HCT116 (cell line): ENCODE results near the gene PRRT4. TPM values are rescaled to one million over a fixed set of nuclear protein-coding genes. Genes with fewer than 3 reads are reported as not detected.

ENCODE experiments used
- ATAC-seq: fragments of 200-7000 bp; cut with Tn5 transposase; 2 replicates; pipeline ENCODE4 v1.9.1; 2020; ENCODE audit warnings: mild to moderate bottlenecking, moderate library complexity
- BruUV-seq: library from RNA; stranded (reverse); fragments of 400-500 nt; replicated peaks from 2 replicates; lab custom pipeline; 2021; lab: Mats Ljungman, UMichigan
- CTCF ChIA-PET: fragments of 300-600 bp; sonication (Branson Sonifier 250); formaldehyde crosslinking; loops from one replicate; lab custom pipeline; 2021; ENCODE audit warnings: antibody characterized with exemption; lab: Charles Lee
- POLR2A ChIA-PET: fragments of 300-600, 350-600 bp; sonication (Branson Sonifier 250); formaldehyde crosslinking; loops from one replicate; lab custom pipeline; 2021; ENCODE audit warnings: antibody characterized with exemption; lab: Charles Lee
- RAD21 ChIA-PET, 2 experiments: fragments of 300-600 bp; sonication (Branson Sonifier 250); formaldehyde crosslinking; loops; one replicate each; lab custom pipeline; 2023; ENCODE audit warnings: low total read pairs in 2 of 2; ENCODE audit not compliant: uncharacterized antibody in 2 of 2, unreplicated experiment in 2 of 2, low non-redundant PET in 1 of 2; lab: Charles Lee
- DNase-seq: peaks from one replicate; pipeline ENCODE4 v3.0.0-alpha.2; 2010; ENCODE audit warnings: low read depth, low spot score
- H2AFZ ChIP-seq: fragments of 200-600 bp; shearing (Covaris generic), sonication (generic); 2 replicates; pipeline ENCODE4 v1.6.1; 2017; ENCODE audit warnings: low read depth, mixed run types, mixed read lengths, antibody characterized with exemption, low read length; ENCODE audit not compliant: poor library complexity, severe bottlenecking
- H3K27ac ChIP-seq: 2 replicates; pipeline ENCODE4 v1.5.1; 2012; ENCODE audit warnings: low read depth, low read length
- H3K27me3 ChIP-seq: fragments of 200-600 bp; sonication (generic); 2 replicates; pipeline ENCODE4 v1.6.1; 2016; ENCODE audit warnings: mixed run types, low read length, mixed read lengths; ENCODE audit not compliant: insufficient read depth
- H3K36me3 ChIP-seq, 2 experiments: fragments of 200-500 bp in 1 of 2; fragments of 200-600 bp in 1 of 2; sonication (Bioruptor generic) in 1 of 2; sonication (generic) in 1 of 2; 2 replicates each; pipeline versions ENCODE4 v1.5.1 to v1.6.1; 2014 to 2016; ENCODE audit warnings: low read length in 2 of 2, inconsistent platforms in 1 of 2, mixed read lengths in 1 of 2, mixed run types in 1 of 2; ENCODE audit not compliant: insufficient read depth in 2 of 2, control insufficient read depth in 1 of 2
- H3K4me1 ChIP-seq, 2 experiments: fragments of 200-600 bp in 1 of 2; sonication (generic) in 1 of 2; 2 replicates each; pipeline versions ENCODE4 v1.5.1 to v1.6.1; 2012 to 2017; ENCODE audit warnings: low read length in 2 of 2, inconsistent platforms in 1 of 2, mild to moderate bottlenecking in 1 of 2, mixed read lengths in 1 of 2, mixed run types in 1 of 2, moderate library complexity in 1 of 2; ENCODE audit not compliant: insufficient read depth in 2 of 2, control insufficient read depth in 1 of 2
- H3K4me2 ChIP-seq: fragments of 200-600 bp; sonication (generic); 2 replicates; pipeline ENCODE4 v1.6.1; 2017; ENCODE audit warnings: mixed run types, low read length, mixed read lengths
- H3K4me3 ChIP-seq, 2 experiments: fragments of 200-600 bp in 1 of 2; sonication (generic) in 1 of 2; replicated peaks in 1 of 2; 2 replicates each; pipeline ENCODE4 v1.5.1; 2011 to 2016; ENCODE audit warnings: low read length in 2 of 2, control low read depth in 1 of 2, low read depth in 1 of 2, mild to moderate bottlenecking in 1 of 2, mixed read lengths in 1 of 2, mixed run types in 1 of 2
- H3K79me2 ChIP-seq: fragments of 200-600 bp; sonication (generic); 2 replicates; pipeline ENCODE4 v1.6.1; 2017; ENCODE audit warnings: mild to moderate bottlenecking, mixed run types, low read length, moderate library complexity, mixed read lengths; ENCODE audit not compliant: insufficient read depth
- H3K9ac ChIP-seq: fragments of 200-600 bp; sonication (generic); 2 replicates; pipeline ENCODE4 v1.6.1; 2016; ENCODE audit warnings: low read length, mixed read lengths
- H3K9me2 ChIP-seq: fragments of 200-600 bp; sonication (generic), shearing (Covaris generic); 2 replicates; pipeline ENCODE4 v1.6.1; 2017; ENCODE audit warnings: mixed run types, mild to moderate bottlenecking, moderate library complexity; ENCODE audit not compliant: insufficient read depth
- H3K9me3 ChIP-seq, 2 experiments: fragments of 200-500 bp in 1 of 2; fragments of 200-600 bp in 1 of 2; sonication (Bioruptor generic) in 1 of 2; sonication (generic) in 1 of 2; 2 replicates each; pipeline ENCODE4 v1.6.1; 2014 to 2017; ENCODE audit warnings: low read length in 2 of 2, mixed read lengths in 2 of 2, inconsistent platforms in 1 of 2, low read depth in 1 of 2, mild to moderate bottlenecking in 1 of 2, mixed run types in 1 of 2, moderate library complexity in 1 of 2; ENCODE audit not compliant: control insufficient read depth in 1 of 2, insufficient read depth in 1 of 2
- H4K20me1 ChIP-seq: fragments of 200-600 bp; sonication (generic), shearing (Covaris generic); 2 replicates; pipeline ENCODE4 v1.6.1; 2017; ENCODE audit warnings: mixed run types, mild to moderate bottlenecking, moderate library complexity; ENCODE audit not compliant: insufficient read depth
- CBX3 ChIP-seq: IDR thresholded peaks from 2 replicates; pipeline ENCODE4 v1.6.1; 2012; ENCODE audit warnings: low read depth
- FOSL1 ChIP-seq: IDR thresholded peaks from 2 replicates; pipeline ENCODE4 v1.6.1; 2012; ENCODE audit warnings: low read depth
- REST ChIP-seq: IDR thresholded peaks from 2 replicates; pipeline ENCODE4 v1.6.1; 2012; ENCODE audit warnings: low read depth
- SIN3A ChIP-seq: IDR thresholded peaks from 2 replicates; pipeline ENCODE4 v1.6.1; 2012; ENCODE audit warnings: low read depth
- SRF ChIP-seq: IDR thresholded peaks from 2 replicates; pipeline ENCODE4 v1.6.1; 2012; ENCODE audit warnings: low read depth
- intact Hi-C: fragments of 100-400 bp; cut with micrococcal nuclease; formaldehyde crosslinking; loops from 2 replicates; pipeline ENCODE4 v1.10.0; 2022
- total RNA-seq: library from RNA; stranded (reverse); gene quantifications from one replicate; pipeline ENCODE4 v1.2.1, GENCODE V29; 2021; ENCODE audit not compliant: unreplicated experiment
- TF ChIP-seq, protein P1 (sequence below): IDR thresholded peaks from 2 replicates; pipeline ENCODE4 v1.6.1; 2011; ENCODE audit warnings: mild to moderate bottlenecking, low read length, moderate library complexity; ENCODE audit not compliant: insufficient replicate concordance; ENCODE audit errors: extremely low read depth
- TF ChIP-seq, protein P2 (sequence below): IDR thresholded peaks from 2 replicates; pipeline ENCODE4 v1.6.1; 2012
- TF ChIP-seq, protein P3 (sequence below), 3 experiments: fragments of 200-600 bp in 1 of 3; sonication (generic) in 1 of 3; IDR thresholded peaks in 2 of 3; conservative IDR thresholded peaks in 1 of 3; 2 replicates each; pipeline ENCODE4 v1.5.1; 2012 to 2017; ENCODE audit warnings: low read depth in 2 of 3, low read length in 2 of 3, antibody characterized with exemption in 1 of 3, borderline replicate concordance in 1 of 3, control low read depth in 1 of 3, mild to moderate bottlenecking in 1 of 3, mixed read lengths in 1 of 3, mixed run types in 1 of 3, moderate library complexity in 1 of 3; ENCODE audit not compliant: insufficient read depth in 1 of 3

Gene PRRT4
- total RNA-seq, 1 experiment from 2014 or later: 4.0 TPM

DNA sequence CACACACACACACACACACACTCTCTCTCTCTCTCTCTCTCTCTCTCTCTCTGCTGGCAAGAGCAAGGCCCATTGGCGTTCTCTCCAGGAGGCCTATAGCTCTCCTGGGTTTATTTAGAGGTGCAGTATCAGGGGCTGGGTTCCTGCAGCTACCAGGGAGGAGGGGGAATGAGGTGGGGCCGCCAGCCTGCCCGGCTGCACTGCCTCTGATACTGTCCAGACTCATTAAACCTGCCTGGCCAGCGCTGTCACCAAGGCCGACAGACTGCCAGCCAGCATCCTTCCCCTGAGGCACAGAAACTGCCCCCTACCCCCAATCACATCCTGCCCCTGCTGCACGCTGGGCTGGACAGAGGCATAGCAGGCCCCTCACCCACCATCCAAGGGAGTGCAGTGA is 4.3 kb downstream of the PRRT4 start (continued):
- TF ChIP-seq, protein P1, sequence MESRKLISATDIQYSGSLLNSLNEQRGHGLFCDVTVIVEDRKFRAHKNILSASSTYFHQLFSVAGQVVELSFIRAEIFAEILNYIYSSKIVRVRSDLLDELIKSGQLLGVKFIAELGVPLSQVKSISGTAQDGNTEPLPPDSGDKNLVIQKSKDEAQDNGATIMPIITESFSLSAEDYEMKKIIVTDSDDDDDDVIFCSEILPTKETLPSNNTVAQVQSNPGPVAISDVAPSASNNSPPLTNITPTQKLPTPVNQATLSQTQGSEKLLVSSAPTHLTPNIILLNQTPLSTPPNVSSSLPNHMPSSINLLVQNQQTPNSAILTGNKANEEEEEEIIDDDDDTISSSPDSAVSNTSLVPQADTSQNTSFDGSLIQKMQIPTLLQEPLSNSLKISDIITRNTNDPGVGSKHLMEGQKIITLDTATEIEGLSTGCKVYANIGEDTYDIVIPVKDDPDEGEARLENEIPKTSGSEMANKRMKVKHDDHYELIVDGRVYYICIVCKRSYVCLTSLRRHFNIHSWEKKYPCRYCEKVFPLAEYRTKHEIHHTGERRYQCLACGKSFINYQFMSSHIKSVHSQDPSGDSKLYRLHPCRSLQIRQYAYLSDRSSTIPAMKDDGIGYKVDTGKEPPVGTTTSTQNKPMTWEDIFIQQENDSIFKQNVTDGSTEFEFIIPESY: no peak
- TF ChIP-seq, protein P2, sequence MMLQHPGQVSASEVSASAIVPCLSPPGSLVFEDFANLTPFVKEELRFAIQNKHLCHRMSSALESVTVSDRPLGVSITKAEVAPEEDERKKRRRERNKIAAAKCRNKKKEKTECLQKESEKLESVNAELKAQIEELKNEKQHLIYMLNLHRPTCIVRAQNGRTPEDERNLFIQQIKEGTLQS: no peak

DNA sequence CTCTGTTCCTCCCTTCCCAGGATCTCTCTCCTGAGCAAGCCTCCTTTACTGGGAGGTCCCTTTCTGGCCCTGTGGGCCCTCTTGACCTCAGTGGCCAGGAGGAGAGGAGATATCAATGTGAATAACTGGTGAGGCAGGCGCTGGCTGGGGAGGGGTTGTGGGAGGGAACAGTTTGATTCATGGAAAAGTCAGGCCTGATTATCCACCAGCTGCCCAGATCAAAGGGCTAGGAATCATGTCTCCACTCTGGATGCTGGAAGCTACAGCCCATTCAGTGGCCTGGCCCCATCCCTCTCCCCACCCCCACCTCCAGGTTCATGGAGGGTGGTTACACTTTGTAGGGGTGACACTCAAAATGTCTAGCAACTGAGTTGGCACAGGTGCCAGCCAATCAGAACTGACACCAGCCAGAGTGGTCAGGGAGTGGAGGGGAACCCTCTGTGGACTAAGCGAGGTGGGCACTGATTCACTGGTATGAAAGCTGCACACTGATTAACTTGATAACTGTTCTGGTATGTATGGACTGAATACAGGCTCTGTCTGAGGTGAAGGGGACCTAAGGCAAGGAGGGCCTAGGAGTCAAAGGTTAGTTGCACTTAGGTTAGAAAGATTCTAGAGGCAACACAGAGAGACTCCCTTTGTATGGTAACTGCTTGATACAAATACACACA is 4.8 kb downstream of the PRRT4 start:
- POLR2A ChIA-PET: no interaction called here
- Histone ChIP-seq H3K27ac (no peak overlapping the region), H3K4me2 (no peak overlapping the region), H3K4me1 (peaks cover 0 to 8% of the 10 kb centered on the region in 2 experiments; a peak in 2 of 4 replicates), H2AFZ (no peak overlapping the region), H3K9ac (no peak overlapping the region), H3K4me3 (no peak overlapping the region), H4K20me1 (no peaks in the 10 kb centered on the region), H3K36me3 (no peaks in the 10 kb centered on the region), H3K27me3 (no peaks in the 10 kb centered on the region), H3K9me2 (no peaks in the 10 kb centered on the region), H3K9me3 (no peaks in the 10 kb centered on the region), H3K79me2 (no peaks in the 10 kb centered on the region)
- CTCF ChIA-PET: interaction anchor here (1.3 kb wide), 1 partner anchor 31 kb away, joined by 5 read pairs; no protein-coding TSS in a partner anchor
- TF ChIP-seq SRF (no peak), SIN3A (no peak), REST (no peak), CBX3 (no peak), FOSL1 (no peak)
- TF ChIP-seq, protein P3, sequence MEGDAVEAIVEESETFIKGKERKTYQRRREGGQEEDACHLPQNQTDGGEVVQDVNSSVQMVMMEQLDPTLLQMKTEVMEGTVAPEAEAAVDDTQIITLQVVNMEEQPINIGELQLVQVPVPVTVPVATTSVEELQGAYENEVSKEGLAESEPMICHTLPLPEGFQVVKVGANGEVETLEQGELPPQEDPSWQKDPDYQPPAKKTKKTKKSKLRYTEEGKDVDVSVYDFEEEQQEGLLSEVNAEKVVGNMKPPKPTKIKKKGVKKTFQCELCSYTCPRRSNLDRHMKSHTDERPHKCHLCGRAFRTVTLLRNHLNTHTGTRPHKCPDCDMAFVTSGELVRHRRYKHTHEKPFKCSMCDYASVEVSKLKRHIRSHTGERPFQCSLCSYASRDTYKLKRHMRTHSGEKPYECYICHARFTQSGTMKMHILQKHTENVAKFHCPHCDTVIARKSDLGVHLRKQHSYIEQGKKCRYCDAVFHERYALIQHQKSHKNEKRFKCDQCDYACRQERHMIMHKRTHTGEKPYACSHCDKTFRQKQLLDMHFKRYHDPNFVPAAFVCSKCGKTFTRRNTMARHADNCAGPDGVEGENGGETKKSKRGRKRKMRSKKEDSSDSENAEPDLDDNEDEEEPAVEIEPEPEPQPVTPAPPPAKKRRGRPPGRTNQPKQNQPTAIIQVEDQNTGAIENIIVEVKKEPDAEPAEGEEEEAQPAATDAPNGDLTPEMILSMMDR (IDR thresholded peaks at IDR 0.05 in 2 of 3, conservative IDR thresholded peaks at IDR 0.05 in 1 of 3; ENCODE audit: borderline replicate concordance in 1 of 3, insufficient read depth in 1 of 3, low read depth in 2 of 3, low read length in 2 of 3): no peak
- TF ChIP-seq, protein P1: no peak
- DNase-seq (no peak), ATAC-seq (no peak)
- BruUV-seq: no TSS peak
- intact Hi-C loops: no loop called here
- RAD21 ChIA-PET: no interaction called here
